H1 (cell line): ENCODE data around the gene FANCL. TPM values are rescaled to one million over a fixed set of nuclear protein-coding genes. Genes with fewer than 3 reads are reported as not detected.

Source experiments
- CTBP2 ChIP-seq: IDR thresholded peaks from 2 replicates; pipeline ENCODE4 v1.7.0; 2011; ENCODE audit warnings: borderline replicate concordance, mild to moderate bottlenecking, moderate library complexity, mixed read lengths, low read length; ENCODE audit not compliant: insufficient read depth, insufficient read length
- PHF8 ChIP-seq: fragments of 200-600 bp; sonication (generic); conservative IDR thresholded peaks from 2 replicates; pipeline ENCODE4 v1.7.1; 2012; ENCODE audit warnings: low read depth, mild to moderate bottlenecking, inconsistent platforms, low read length, moderate library complexity
- TBP ChIP-seq: IDR thresholded peaks from 2 replicates; pipeline ENCODE4 v1.6.1; 2011; ENCODE audit warnings: low read depth, low read length, improper control_type of control experiment
- polyA plus RNA-seq, 7 experiments: library from polyadenylated mRNA; depleted of rRNA in 3 of 7; stranded (reverse) in 5 of 7; unstranded in 2 of 7; fragments of >200 nt in 5 of 7; fragments of 200-250 nt in 2 of 7; gene quantifications; 1 replicate in 5 of 7; 2 replicates in 1 of 7; 4 replicates in 1 of 7; pipeline versions ENCODE4 v1.2.1 to v1.2.3, GENCODE V29; 2011 to 2013; ENCODE audit warnings: missing spikeins in 2 of 7, mixed read lengths in 2 of 7
- total RNA-seq: library from RNA; stranded (reverse); fragmentation: NEBNext Ultra II Directional; extraction: Animal tissue kit (Norgen Biotek cat#: 25700); gene quantifications from 2 replicates; pipeline ENCODE4 v1.2.1, GENCODE V29; 2021

Gene FANCL
- total and polyA plus RNA-seq, 2 of the 8 experiments (the other 6 are each of a cell fraction or from before 2014, with no cell fraction given): 38.7 to 55.9 TPM

- no peak for TF ChIP-seq CTBP2
- TF ChIP-seq PHF8: no peak
- TF ChIP-seq TBP: no peak
Measured at GRCh38 chr2:58207189-58207588, 33.9 kb downstream of the FANCL start (continued).
